ENCODE results near the gene ZNF518B. TPM values are rescaled to one million over a fixed set of nuclear protein-coding genes. Genes with fewer than 3 reads are reported as not detected.

Gene ZNF518B
- total and polyA plus RNA-seq, 9 of the 15 experiments (the other 6 are each of a cell fraction or from before 2014, with no cell fraction given): 13.1 to 48.9 (median 37.5) TPM

DNA sequence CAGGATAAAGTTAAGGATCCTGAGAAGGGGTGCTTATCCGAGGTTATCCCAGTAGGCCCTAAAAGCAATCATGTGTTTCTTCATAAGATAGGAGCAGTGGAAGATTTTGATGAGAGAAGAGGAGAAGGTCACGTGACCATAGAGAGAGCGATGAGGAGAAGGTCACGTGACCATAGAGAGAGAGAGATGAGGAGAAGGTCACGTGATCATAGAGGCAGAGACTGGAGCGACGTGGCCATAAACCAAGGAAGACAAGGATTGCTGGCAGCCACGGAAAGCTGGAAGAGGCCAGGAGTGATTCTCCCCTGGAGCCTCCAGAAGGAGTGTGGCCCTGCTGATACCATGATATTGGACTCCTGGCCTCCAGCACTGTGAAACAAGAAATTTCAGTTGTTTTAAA is 38.4 kb upstream of the ZNF518B start:
- POLR2A ChIA-PET: no interaction called here
- Histone ChIP-seq H3K4me3 (no peak overlapping the region), H3K4me1 (replicated peaks in 1 of 2; ENCODE audit: control insufficient read depth in 2 of 2, insufficient read depth in 2 of 2, low read length in 2 of 2) (peaks cover 0 to 12% of the 10 kb centered on the region in 2 experiments; a peak in 3 of 5 replicates), H4K20me1 (replicated peaks; ENCODE audit: control insufficient read depth, insufficient read depth, low read length) (no peaks in the 10 kb centered on the region), H3K9me3 (replicated peaks; ENCODE audit: control insufficient read depth, insufficient read depth, low read depth, low read length) (no peaks in the 10 kb centered on the region), H3K27ac (ENCODE audit: extremely low read depth, low read depth, low read length) (no peak overlapping the region), H3K27me3 (ENCODE audit: control insufficient read depth in 2 of 2, insufficient read depth in 2 of 2, low read length in 2 of 2) (peaks cover 8% of the 10 kb centered on the region in 2 experiments; a peak in 3 of 5 replicates), H3K79me2 (ENCODE audit: control insufficient read depth, insufficient read depth, low read length) (no peaks in the 10 kb centered on the region), H3K9me1 (ENCODE audit: control insufficient read depth, insufficient read depth, low read length) (no peaks in the 10 kb centered on the region), H3K9ac (ENCODE audit: insufficient read depth in 1 of 2, low read depth in 2 of 2, low read length in 2 of 2) (no peak overlapping the region), H3K4me2 (ENCODE audit: insufficient read depth, low read length) (no peak overlapping the region), H3K36me3 (ENCODE audit: control insufficient read depth, insufficient read depth, low read length) (no peaks in the 10 kb centered on the region), H2AFZ (ENCODE audit: low read depth, low read length) (peak overlapping the region; percentile 64)
- FAIRE-seq (no peak), DNase-seq (ENCODE audit: extremely low read depth in 1 of 4, low spot score in 3 of 4) (peak in 3 of 4 experiments; percentile 10 to 11 (median 10)), ATAC-seq (no peak)
- BruUV-seq (replicated peaks): no TSS peak
- intact Hi-C loops (cut with micrococcal nuclease) (no loop called here), in situ Hi-C loops (cut with MboI) (no loop called here)
- WGBS (ENCODE audit: insufficient coverage, low coverage, missing lambda C conversion rate): 18% methylated on average over 7 of the region's 8 CpGs
- CTCF ChIA-PET (ENCODE audit: low intra/inter-chr PET ratio): no interaction called here
- TF ChIP-seq RAD51 (IDR thresholded peaks at IDR 0.05; ENCODE audit: borderline replicate concordance, low read depth): peak; percentile 99
- no peak for TF ChIP-seq ETV1 (tag; conservative IDR thresholded peaks at IDR 0.05; ENCODE audit: low read depth)
- no peak for TF ChIP-seq TGIF2 (CRISPR knock-in tag; IDR thresholded peaks at IDR 0.05)
- TF ChIP-seq, protein P1, sequence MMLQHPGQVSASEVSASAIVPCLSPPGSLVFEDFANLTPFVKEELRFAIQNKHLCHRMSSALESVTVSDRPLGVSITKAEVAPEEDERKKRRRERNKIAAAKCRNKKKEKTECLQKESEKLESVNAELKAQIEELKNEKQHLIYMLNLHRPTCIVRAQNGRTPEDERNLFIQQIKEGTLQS (IDR thresholded peaks at IDR 0.05): no peak
- TF ChIP-seq, protein P1 (CRISPR knock-in tag; conservative IDR thresholded peaks at IDR 0.05): no peak
- TF ChIP-seq, protein P2, sequence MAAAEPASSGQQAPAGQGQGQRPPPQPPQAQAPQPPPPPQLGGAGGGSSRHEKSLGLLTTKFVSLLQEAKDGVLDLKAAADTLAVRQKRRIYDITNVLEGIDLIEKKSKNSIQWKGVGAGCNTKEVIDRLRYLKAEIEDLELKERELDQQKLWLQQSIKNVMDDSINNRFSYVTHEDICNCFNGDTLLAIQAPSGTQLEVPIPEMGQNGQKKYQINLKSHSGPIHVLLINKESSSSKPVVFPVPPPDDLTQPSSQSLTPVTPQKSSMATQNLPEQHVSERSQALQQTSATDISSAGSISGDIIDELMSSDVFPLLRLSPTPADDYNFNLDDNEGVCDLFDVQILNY (CRISPR knock-in tag; IDR thresholded peaks at IDR 0.05): no peak
- TF ChIP-seq, protein P3, sequence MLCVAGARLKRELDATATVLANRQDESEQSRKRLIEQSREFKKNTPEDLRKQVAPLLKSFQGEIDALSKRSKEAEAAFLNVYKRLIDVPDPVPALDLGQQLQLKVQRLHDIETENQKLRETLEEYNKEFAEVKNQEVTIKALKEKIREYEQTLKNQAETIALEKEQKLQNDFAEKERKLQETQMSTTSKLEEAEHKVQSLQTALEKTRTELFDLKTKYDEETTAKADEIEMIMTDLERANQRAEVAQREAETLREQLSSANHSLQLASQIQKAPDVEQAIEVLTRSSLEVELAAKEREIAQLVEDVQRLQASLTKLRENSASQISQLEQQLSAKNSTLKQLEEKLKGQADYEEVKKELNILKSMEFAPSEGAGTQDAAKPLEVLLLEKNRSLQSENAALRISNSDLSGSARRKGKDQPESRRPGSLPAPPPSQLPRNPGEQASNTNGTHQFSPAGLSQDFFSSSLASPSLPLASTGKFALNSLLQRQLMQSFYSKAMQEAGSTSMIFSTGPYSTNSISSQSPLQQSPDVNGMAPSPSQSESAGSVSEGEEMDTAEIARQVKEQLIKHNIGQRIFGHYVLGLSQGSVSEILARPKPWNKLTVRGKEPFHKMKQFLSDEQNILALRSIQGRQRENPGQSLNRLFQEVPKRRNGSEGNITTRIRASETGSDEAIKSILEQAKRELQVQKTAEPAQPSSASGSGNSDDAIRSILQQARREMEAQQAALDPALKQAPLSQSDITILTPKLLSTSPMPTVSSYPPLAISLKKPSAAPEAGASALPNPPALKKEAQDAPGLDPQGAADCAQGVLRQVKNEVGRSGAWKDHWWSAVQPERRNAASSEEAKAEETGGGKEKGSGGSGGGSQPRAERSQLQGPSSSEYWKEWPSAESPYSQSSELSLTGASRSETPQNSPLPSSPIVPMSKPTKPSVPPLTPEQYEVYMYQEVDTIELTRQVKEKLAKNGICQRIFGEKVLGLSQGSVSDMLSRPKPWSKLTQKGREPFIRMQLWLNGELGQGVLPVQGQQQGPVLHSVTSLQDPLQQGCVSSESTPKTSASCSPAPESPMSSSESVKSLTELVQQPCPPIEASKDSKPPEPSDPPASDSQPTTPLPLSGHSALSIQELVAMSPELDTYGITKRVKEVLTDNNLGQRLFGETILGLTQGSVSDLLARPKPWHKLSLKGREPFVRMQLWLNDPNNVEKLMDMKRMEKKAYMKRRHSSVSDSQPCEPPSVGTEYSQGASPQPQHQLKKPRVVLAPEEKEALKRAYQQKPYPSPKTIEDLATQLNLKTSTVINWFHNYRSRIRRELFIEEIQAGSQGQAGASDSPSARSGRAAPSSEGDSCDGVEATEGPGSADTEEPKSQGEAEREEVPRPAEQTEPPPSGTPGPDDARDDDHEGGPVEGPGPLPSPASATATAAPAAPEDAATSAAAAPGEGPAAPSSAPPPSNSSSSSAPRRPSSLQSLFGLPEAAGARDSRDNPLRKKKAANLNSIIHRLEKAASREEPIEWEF (CRISPR knock-in tag; IDR thresholded peaks at IDR 0.05): no peak
- no peak for TF ChIP-seq CBX2 (IDR thresholded peaks at IDR 0.05; ENCODE audit: insufficient read depth, low read length, poor library complexity, severe bottlenecking)
- peak; percentile 35; the same call in 1 of the 2 replicates for TF ChIP-seq NR2C1 (IDR thresholded peaks at IDR 0.05)
- no peak for TF ChIP-seq NR2C1 (tag; IDR thresholded peaks at IDR 0.05)
- no peak for TF ChIP-seq SRSF9 (IDR thresholded peaks at IDR 0.05; ENCODE audit: borderline replicate concordance, low read depth, low read length)
- TF ChIP-seq CBFA2T2 (conservative IDR thresholded peaks at IDR 0.05): peak; percentile 98
- TF ChIP-seq ZNF143 (CRISPR knock-in tag; IDR thresholded peaks at IDR 0.05): no peak
- no peak for TF ChIP-seq HOXB6 (CRISPR knock-in tag; IDR thresholded peaks at IDR 0.05; ENCODE audit: borderline replicate concordance)
- TF ChIP-seq, protein P4, sequence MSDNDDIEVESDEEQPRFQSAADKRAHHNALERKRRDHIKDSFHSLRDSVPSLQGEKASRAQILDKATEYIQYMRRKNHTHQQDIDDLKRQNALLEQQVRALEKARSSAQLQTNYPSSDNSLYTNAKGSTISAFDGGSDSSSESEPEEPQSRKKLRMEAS (CRISPR knock-in tag; IDR thresholded peaks at IDR 0.05): no peak
- TF ChIP-seq ZNF707 (CRISPR knock-in tag; conservative IDR thresholded peaks at IDR 0.05): no peak
- TF ChIP-seq PHB (CRISPR knock-in tag; IDR thresholded peaks at IDR 0.05): no peak

All from K562 (cell line).